GM21515 (cell line): ENCODE measurements around the gene FBN1.

Experiments
- ATAC-seq: cut with Tn5 transposase; IDR thresholded peaks from one replicate; pipeline ENCODE4 v1.9.1; 2021; ENCODE audit not compliant: unreplicated experiment

FBN1 gene

GRCh38 chr15:48653216-48653615, 7.7 kb upstream of the FBN1 start:
- ATAC-seq, result no peak

DNA sequence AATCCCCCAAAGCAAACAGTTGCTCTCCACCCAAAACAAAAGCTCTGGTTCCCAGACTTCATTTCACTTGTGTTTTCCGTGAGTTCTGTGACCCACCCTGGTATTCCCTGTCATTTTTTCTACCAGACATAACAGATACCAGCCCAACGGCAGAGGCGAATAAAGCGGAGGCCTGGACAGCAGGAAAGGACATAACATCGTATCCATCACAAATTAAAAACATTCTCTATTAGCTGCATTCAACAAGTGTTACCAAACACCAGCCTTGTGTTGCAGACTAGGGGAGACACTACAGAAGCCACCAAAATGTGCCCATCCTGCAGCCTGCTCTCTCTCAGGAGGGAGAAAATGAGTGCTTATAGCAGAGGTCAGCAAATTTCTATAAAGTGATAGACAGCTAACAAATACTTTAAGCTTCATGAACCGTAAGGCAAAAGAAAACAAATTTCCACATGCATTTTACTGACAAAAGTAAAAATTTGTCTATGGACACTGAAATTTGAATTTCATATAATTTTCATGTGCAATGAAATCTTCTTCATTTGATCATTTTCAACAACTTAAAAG, 7.1 kb upstream of the FBN1 start:
- no peak for ATAC-seq

GRCh38 chr15:48650931-48651330, 5.4 kb upstream of the FBN1 start:
- ATAC-seq, result no peak

GRCh38 chr15:48647962-48648361, 2.5 kb upstream of the FBN1 start:
- ATAC-seq, result no peak

DNA sequence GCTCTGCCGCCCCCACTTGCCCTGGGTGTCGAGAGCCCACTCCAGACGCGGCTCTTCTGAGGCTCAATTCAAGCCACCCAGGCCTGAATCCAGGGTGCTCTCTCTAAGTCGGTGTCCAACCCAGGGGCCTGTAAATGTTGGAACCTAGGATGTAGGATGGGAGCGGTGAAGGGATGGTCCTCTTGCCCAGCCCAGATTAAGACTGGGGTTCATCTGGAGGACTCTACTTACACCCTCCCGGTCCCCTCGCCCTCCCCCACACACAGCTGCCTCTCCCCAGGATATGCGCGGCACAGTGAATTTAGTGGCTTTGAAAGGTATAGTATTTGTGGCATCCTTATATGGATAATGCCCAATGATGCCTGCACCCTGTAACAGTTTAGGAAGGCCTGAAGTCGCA, 822 bp upstream of the FBN1 start:
- peak; percentile 3 for ATAC-seq

DNA sequence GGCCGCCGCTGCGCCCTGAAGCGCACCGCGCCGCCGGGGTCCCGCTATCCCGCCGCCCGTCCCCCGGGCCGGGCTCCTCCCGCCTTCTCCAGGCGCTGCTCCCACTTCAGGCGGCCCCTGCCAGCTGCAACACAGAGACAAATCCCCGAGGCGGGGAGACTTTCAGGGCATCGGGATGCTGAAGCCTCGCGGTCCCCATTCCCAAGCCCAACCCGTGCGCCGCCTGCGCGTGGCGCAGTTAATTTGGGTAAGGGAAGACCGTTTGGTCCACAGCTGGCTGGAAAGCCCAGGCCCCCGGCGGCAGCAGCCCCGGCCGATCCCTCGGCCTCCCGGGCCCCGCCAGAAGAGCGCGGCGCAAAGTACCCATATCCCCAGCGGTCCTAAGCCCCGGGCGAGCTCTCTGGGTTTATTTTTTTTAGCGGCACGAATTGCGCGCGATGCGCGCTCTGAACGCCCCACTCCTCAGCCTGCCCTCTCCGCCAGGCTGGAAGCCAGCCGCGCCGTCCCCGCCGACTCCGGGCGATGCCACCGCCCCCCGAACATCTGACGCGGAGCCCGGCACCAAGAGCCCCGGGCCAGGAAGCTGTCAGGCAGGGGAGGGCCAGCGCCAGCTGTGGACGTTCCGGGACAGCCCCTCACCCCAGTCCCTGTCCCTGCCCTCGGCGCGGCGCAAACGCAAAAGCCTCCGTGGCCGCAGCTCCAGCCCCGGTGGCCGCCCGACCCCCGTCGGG, 517 bp downstream of the FBN1 start:
- peak; percentile 42 for ATAC-seq

DNA sequence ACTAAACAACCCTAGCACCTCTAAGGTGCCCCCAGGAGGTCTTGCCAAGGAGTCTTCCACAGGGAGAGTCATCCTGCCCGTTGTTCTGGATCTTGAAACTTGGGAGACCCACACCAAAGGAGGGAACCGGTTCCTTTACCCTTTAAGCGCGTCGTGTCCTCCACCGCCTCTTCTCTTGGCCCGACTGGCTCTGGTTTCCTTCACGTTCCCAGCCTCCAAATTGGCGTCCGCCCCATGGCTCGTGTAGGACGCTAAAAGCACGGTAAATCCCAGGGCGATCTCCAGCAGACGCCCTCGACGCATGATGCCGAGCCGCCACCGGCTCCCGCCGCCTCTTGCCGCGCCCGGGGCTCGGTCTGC, 1.1 kb downstream of the FBN1 start:
- ATAC-seq, result peak; percentile 15

DNA sequence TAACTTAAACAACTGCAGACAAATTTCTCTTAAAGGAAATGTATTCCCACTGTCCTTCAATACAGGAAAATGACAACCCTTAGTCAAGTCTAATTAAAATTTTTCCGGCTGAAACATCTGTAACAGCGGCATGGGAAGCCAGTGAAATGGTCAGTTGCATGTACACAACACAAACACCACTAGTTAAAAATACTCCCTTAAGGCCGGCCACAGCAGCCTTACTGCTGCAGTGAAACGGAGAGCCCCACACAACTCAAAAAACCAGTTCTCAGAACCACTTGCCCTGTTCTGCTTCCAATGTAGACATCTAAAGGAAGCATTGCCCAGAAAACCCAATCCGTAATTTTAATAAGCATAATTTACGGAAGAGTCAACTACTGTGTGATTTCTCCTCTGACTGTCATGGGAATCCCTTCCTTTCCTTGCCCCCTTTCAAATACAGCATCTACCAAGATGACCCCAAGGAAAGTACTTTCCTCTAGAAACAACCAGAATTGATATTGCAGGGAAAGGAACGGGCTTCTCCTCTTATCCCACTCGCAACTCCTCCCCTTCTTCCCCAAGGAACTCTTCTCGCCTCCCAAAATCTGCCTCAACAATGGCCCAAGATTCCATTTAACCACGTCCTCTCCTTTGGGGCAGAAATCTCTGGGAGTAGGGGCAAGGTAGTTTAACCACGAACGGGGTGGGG, 1.6 kb downstream of the FBN1 start:
- no peak for ATAC-seq

DNA sequence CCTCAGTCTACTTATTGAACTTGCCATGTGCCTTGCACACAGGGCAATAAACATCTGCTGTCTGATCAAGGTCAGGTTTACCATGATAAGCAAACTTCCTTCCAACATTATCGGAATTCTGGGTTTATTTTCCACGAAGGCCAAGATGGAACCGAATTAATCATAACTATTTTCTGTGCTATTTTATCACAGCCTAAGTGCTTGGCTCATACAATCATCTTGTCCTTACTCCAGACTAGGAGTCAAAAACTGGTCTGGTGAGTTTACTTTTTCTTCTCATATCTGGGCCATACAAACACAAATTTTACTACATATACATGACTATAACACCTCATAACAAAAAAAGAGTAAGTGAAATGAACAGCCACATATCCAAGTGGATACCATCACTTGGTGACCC, 2.3 kb downstream of the FBN1 start:
- no peak for ATAC-seq

GRCh38 chr15:48642795-48643194, 2.7 kb downstream of the FBN1 start:
- no peak for ATAC-seq

DNA sequence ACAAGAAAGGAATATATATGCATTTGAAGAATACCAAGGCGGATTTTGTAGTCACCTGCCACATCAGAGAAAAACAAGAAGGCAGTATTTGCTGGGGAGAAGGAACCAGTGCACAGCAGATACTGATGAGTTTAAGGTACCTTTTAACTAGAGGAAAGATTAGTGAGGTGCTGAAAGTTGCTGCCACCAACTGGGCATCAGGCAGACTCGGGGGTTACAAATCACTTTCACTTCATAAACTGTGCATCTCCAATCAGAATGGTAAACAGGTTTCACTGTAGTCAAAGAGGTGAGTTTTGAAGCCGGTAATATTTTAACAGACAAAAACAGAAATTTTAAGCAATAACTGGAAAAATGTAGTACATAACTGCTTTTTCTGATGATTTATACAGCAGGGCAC, 4.1 kb downstream of the FBN1 start:
- ATAC-seq, result no peak

GRCh38 chr15:48638963-48639362, 6.5 kb downstream of the FBN1 start:
- no peak for ATAC-seq

DNA sequence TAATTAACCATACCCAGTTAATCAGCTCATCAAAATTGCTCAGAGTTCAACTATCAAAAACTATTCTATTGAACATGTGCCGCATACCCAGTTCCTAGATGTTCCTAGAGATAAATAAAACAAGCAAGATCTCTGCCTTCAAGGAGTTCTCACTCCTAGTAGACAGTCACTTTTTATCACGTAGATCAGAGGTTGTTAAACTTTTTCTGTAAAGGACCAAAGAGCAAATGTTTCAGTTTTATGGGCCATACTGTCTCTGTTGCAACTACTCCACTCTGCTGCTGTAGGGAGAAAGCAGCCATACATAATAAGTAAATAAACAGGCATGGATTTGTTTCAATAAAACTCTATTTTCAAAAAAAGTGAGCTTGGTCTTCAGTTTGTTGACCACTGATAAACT, 7.9 kb downstream of the FBN1 start:
- no peak for ATAC-seq

DNA sequence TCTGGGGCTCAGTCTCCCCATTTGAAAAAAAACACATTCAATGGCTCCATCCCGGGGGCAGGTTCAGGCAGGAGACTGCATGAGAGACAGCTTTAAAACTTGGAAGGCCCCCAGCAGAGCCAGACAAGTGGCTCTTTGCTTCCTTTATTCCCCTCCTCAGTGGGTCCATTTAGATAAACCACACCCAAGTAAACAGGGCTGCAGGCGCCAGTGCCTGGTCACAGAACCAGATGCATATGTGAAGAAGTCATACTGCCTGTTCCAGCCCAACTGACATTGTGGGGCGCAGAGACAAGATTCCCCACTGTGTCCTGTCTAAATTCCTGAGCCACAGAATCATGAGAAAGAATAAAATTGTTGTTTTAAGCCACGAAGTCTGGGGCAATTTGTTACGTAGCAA, 9.0 kb downstream of the FBN1 start:
- ATAC-seq, result no peak

- ATAC-seq, result no peak
Measured at GRCh38 chr15:48634893-48635292, 10.6 kb downstream of the FBN1 start.

DNA sequence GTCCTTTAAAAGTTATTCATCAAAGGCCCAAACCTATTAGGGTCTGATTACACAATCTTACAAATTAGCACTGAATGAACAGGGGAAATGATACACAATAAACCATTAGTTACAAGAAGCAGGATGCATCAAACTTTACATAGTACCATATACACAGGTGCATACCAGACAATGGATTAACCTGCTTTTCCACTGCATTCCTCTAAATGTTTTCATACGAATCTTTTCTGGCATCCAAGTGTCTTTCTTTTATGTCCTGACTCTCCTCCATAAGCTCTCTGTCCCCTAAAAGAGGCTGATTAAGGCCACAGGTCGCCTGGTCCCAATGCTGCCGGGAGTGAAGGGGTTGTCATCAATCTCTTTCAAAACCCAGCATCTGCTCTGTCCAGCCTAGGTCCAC, 11.4 kb downstream of the FBN1 start:
- ATAC-seq, result no peak

GRCh38 chr15:48632651-48633050, 12.9 kb downstream of the FBN1 start:
- ATAC-seq, result no peak

DNA sequence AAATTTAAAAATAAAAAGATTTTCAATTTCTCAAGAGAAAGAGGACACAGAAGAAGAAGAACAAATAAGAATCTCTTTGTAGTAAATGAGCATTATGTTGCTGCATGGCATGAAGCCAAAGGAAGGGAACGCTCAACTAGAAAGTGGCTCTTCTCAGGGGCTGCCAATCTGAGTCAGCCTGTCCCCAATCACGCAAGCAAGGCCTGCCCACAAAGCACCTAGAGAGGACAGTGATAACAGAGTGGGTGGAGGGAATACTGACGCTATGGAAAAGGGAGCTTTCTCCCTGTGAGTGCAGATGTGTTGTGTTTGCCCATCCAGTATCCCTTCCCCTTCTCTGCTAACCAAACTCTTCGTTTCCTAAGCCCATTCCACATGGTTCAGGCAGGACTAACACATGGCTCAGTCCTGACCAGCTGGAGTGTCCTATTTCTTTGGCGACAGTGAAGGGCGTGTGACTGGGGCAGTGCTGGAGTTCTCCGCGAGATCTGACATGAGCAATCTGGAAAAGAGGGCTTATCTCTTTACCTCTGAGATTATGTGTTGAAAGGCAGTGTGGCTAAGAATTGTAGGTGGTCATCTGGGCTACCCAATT, 14.2 kb downstream of the FBN1 start:
- ATAC-seq, result no peak

DNA sequence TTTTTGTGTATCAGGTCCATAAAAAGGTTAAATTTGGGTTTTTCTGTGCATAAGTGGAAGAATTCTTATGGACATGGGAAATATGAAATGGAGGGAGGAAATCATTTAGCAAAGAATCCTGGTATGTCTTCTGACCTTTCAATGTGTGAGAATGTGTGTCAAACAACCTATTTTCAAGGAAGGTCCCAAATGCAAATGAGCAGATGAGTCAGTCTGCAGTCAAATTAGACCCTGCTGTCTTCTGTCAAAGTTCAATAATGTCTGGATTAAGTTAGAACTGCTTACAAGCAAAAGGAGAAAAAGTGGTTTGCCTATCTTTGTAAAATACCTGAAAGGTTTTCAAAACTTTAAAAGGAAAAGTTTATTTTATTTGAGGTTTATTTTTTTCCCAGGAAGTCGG, 15.3 kb downstream of the FBN1 start:
- no peak for ATAC-seq

DNA sequence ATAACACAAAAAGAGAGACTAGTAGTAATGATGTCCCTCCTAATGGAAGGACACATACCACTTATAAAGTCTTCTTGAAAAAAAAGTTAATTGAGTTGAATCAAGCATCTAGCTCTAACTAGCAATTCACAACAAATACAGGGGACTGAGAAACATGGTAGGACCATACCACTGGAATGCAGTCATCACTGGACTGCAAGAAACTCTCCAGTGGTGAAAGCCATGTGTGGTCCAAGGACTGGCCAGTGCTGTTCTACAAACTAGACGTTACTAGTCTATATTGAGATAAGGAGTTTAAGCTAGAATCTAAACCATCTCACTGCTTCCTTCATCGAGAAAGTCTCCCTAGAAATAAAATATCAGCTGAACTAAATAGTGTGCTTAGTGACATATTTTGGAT, 16.7 kb downstream of the FBN1 start:
- ATAC-seq, result no peak

- ATAC-seq, result no peak
Measured at GRCh38 chr15:48627260-48627940, 18.1 kb downstream of the FBN1 start.

DNA sequence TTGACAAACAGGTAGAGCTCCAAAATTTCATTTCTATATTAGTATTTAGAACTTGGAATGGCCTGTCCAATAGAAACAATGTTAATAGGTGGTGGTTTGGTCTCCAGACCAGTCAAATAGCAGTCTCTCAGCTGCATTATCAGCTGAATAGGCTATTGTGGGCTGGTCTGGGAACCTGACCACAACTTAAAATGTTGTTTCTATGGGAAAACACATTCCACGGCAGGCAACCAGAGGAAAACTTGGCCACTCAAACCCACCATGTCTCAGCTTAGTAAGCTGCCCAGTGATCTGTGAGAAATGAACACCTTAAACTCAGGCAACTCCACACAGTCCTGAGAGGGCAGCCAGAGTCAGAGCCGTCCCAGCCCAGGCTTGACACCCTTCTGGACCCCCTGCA, 20.4 kb downstream of the FBN1 start:
- ATAC-seq, result no peak
